HG02852 (cell line): ENCODE results near the gene RPA1.

Source experiments
- ATAC-seq: cut with Tn5 transposase; IDR thresholded peaks from one replicate; pipeline ENCODE4 v1.9.1; 2021; ENCODE audit warnings: mild to moderate bottlenecking, moderate library complexity; ENCODE audit not compliant: unreplicated experiment

RPA1 gene

DNA sequence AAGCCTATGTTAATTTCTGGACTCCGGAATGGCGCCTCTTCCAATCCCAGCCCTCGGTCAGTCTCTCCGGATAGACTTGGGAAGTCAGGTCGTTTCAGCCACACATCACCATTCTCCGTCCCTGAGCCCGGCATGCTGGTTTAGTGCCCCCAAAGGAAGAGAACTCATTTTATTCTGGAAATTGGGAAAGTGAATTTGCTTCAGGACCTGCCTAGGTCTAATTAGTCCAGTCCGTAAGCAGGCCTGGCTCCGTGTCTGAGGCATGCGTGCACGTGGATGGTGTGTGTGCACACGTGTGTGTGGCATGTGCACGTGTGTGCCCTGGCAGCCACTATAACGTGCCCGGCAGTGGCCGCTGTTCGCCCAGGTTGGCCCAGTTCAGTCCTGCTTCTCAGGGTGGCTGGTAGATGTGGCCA lies 77.4 kb downstream of the RPA1 start:
- no peak for ATAC-seq

DNA sequence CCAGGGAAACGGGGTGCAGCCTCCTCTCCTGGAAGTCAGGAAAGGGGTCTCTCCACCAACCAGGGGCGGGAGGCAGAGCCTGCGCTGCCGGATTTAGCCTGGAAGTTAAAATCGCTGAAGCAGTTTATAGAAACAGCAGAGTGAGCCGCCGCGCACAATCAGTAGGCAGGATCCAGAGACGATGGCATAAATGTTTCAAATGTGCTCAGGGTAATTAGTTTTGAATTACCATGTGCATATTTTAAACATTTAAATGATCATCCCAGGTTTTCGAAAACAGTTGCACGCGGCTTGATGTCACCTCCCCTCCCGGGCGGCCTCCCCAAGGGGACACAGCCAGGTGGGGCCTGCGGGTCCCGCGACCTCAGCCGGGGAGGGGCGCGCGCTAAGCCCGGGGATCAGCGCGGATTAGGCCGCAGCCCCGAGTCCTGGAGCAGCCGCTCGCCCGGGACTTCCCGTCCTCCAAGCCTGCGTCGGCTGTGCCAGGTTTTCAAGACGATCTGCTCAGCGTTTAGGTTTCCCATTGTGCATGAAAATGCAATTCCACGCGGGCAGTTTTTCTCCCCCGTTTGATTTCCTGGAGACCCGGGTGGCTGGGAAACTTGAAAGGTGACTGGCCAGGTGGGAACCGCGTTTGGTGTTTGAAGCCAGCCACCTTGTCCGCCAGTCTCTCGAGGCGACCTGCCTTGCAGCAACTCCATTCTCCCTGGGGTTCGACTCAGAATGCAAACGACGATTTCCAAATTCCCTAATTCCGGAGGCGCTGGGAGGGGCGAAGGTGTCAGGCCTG lies 78.3 kb downstream of the RPA1 start:
- ATAC-seq = no peak

GRCh38 chr17:1908699-1909309 lies 79.0 kb downstream of the RPA1 start:
- ATAC-seq = no peak

GRCh38 chr17:1909985-1910384 lies 80.2 kb downstream of the RPA1 start:
- no peak for ATAC-seq

- ATAC-seq = no peak
Measured at GRCh38 chr17:1912146-1912545, 82.3 kb downstream of the RPA1 start.

- ATAC-seq = no peak
Measured at GRCh38 chr17:1913702-1914101, 83.9 kb downstream of the RPA1 start.

- no peak for ATAC-seq
Measured at GRCh38 chr17:1914661-1915083, 84.9 kb downstream of the RPA1 start.

DNA sequence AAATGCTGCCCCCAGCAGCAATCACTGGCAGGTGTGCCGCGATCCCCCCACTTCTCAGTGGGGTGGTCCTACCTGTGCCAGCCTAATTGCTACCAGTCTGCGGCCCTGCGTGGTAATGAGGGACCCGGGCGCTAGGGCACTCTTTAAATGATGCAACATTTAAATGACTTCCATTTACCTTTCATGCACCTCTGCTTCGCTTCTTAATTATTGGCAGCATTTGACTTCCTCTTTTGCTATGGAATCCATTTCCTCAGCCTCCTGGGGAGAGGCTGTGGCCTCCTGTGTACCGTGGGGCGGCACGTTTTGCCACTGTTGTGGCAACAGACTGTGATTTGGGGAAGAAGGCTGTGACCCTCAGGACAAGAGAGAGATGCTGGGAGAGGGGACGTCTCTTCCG lies 86.1 kb downstream of the RPA1 start:
- ATAC-seq = no peak

- ATAC-seq = no peak
Measured at GRCh38 chr17:1916316-1916715, 86.5 kb downstream of the RPA1 start.

DNA sequence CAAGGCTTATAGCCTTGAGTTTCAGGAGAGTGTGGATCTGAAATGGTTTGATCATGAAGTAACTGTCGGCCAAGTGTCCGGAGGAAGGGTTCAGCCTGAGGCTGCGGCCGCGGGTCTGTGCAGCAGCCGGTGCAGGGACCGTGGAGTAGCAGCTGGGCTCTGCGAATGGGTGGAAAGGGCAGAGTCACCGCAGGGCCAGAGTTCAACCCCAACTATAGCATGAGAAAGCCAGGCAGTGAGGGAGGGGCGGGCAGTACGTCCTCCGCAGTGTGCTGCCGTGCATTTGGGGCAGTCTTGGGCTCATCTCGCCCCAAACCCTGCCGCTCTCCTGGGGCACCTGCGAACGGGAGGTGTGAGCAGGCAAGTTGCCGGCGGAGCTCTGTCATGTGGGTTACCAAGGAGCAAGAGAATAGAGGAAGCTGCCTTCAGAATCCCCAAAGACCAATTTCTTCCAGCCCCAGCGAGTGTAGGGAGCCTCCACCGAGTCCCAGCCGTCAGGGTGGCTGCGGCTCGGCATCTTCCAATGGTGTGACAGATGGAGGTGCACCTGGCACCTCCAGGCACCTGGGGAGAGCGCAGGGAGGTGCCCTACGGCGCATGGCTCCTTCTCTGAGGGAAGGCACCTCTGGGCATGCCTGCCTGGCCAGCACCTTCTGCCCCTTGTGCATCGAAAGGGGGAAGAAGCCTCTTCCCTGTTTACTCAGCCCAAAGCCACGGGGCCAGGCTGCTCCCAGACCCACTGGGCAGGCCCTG lies 87.3 kb downstream of the RPA1 start:
- ATAC-seq = no peak

DNA sequence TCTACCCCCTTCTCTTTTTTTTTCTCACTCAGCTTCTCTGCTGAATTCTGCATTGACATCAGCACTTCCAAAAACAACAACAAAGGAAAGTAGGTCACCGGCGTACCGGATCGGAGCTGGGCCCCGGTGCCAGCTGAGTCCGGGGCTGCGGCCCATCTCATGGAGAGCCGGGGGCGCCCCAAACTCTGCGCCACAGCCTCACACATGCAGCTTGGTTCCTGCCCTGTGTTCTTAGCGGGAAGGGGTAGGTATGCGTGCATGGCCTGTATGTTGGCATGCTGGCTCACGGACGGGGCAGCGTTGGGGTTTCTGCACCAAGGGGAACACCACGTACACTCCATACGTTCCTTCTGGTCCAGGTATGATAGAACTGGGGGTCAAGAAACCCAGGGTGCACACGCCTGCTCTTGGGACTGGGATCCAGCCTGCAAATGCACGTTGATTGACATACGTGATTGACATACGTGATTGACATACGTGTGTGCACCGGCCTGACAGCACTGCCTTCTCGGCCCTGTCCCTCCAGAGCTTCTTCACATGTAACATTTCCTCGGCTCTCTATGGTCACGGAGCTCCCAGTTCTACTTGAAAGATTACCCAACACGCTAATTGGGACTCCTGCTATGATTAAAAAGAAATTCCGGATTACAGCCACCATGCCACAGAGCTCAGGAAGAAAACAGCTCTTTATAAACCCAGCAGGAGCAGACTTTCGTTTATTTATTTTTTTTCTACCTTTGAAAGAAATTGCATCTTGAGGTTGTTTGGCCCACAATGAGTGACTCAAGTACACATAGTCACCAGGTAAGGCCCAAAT lies 88.7 kb downstream of the RPA1 start:
- ATAC-seq = no peak

DNA sequence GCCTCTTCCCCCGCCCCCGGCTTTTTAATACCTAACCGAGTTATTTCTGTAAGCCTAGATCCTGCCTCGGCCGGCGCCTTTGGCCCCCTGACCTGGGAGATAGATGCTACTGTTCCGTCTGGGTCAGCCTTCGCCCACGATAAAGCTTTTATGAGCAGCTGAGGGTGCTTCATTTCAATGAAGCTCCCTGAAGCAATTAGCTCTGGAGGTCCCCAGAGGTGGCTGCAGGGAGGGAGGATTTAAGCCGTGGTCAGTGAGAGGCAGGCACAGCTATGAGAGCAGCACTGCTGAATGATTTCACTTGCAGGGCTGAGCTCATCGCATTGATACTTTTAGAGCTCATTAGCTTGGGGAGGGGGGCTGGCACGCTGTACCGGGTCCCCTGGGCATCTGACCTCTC lies 89.4 kb downstream of the RPA1 start:
- ATAC-seq = no peak

- ATAC-seq = no peak
Measured at GRCh38 chr17:1920948-1921351, 91.1 kb downstream of the RPA1 start.

GRCh38 chr17:1928976-1929375 lies 99.2 kb downstream of the RPA1 start:
- ATAC-seq = no peak

DNA sequence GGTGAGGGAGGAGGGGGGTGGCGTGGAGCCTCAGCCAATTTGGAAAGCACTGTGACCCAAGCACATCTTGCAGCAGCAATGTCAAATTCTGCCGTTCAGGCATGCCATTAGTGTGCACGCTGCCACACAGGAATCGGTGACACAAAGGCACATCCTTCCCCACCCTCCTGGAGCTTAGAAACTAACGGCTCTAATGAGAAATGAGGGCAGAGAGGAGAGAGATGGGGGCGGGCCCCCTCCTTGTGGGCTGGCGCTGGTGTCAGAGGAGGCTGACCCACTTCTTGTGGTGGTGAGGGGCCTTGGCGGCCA lies 100.5 kb downstream of the RPA1 start:
- ATAC-seq = no peak

GRCh38 chr17:1931844-1932579 lies 102.2 kb downstream of the RPA1 start:
- ATAC-seq = no peak

- no peak for ATAC-seq
Measured at GRCh38 chr17:1933875-1934715, 104.3 kb downstream of the RPA1 start.

- ATAC-seq = no peak
Measured at GRCh38 chr17:1934901-1935300, 105.1 kb downstream of the RPA1 start.

- no peak for ATAC-seq
Measured at GRCh38 chr17:1936766-1937165, 107.0 kb downstream of the RPA1 start.

GRCh38 chr17:1937461-1937860 lies 107.7 kb downstream of the RPA1 start:
- ATAC-seq = no peak
